Upper lobe of left lung (tissue), 4 donors: ENCODE results near the gene DYSF.

Source experiments
- CTCF ChIP-seq, 6 experiments: fragments of 450-650 bp in 4 of 6; fragments of 200-600 bp in 2 of 6; sonication (generic) in 2 of 6; IDR thresholded peaks; one replicate each; pipeline ENCODE4 v1.5.1; 2016 to 2019; ENCODE audit warnings: antibody characterized with exemption in 6 of 6
- EP300 ChIP-seq, 4 donors: sonication (generic); formaldehyde crosslinking; IDR thresholded peaks; one replicate each; pipeline ENCODE4 v1.5.1; 2017; ENCODE audit warnings: antibody characterized with exemption in 4 of 4, control low read depth in 2 of 4

GRCh38 chr2:71534826-71535225 lies 81.5 kb downstream of the DYSF start:
- TF ChIP-seq EP300 (IDR thresholded peaks at IDR 0.05) (no peak), CTCF (IDR thresholded peaks at IDR 0.05) (no peak)
